Endothelial cell of umbilical vein (primary cell): Measurements from ENCODE around the gene ARHGEF17. TPM values are rescaled to one million over a fixed set of nuclear protein-coding genes. Genes with fewer than 3 reads are reported as not detected.

Experiments used
- BruUV-seq: library from RNA; stranded (reverse); fragments of 400-500 nt; replicated peaks from 2 replicates; lab custom pipeline; 2021; lab: Mats Ljungman, UMichigan
- CTCF ChIA-PET: fragments of 300-600, 350-600 bp; sonication (Branson Sonifier 250); formaldehyde crosslinking; loops from one replicate; lab custom pipeline; 2021; ENCODE audit warnings: antibody characterized with exemption, inconsistent platforms; lab: Charles Lee
- POLR2A ChIA-PET: fragments of 300-600, 350-600 bp; sonication (Branson Sonifier 250); formaldehyde crosslinking; loops from one replicate; lab custom pipeline; 2021; ENCODE audit warnings: antibody characterized with exemption, inconsistent platforms; lab: Charles Lee
- DNase-seq: peaks from one replicate; pipeline ENCODE4 v3.0.0-alpha.2; 2011; ENCODE audit warnings: low read depth, low spot score
- FAIRE-seq: peaks from 2 replicates; lab custom pipeline; 2011; peaks lifted over from hg19 to GRCh38; lab: Jason Lieb, UNC
- H2AFZ ChIP-seq: 2 replicates; pipeline ENCODE4 v1.6.0; 2012; ENCODE audit warnings: low read depth, low read length, control low read depth, inconsistent platforms
- H3K27ac ChIP-seq: 2 replicates; pipeline ENCODE4 v1.5.1; 2011; ENCODE audit warnings: low read depth, mild to moderate bottlenecking, control low read depth, low read length, moderate library complexity; ENCODE audit not compliant: insufficient read depth
- H3K27me3 ChIP-seq, 2 experiments: 2 replicates each; pipeline versions ENCODE4 v1.6.0 to v1.6.1; 2011; ENCODE audit warnings: low read length in 2 of 2, mixed read lengths in 1 of 2; ENCODE audit not compliant: control insufficient read depth in 2 of 2, insufficient read depth in 2 of 2
- H3K36me3 ChIP-seq, 2 experiments: 2 replicates in 1 of 2; 3 replicates in 1 of 2; pipeline ENCODE4 v1.5.1; 2011; ENCODE audit warnings: low read length in 2 of 2, mild to moderate bottlenecking in 1 of 2, moderate library complexity in 1 of 2; ENCODE audit not compliant: control insufficient read depth in 2 of 2, insufficient read depth in 2 of 2; ENCODE audit errors: extremely low read depth in 1 of 2
- H3K4me1 ChIP-seq: 3 replicates; pipeline ENCODE4 v1.5.1; 2011; ENCODE audit warnings: mild to moderate bottlenecking, low read length; ENCODE audit not compliant: control insufficient read depth, insufficient read depth; ENCODE audit errors: extremely low read depth
- H3K4me2 ChIP-seq: 2 replicates; pipeline ENCODE4 v1.6.1; 2011; ENCODE audit warnings: low read length, control low read depth, mixed read lengths; ENCODE audit not compliant: insufficient read depth
- H3K4me3 ChIP-seq, 3 experiments: fragments of 200-600 bp in 1 of 3; sonication (generic), shearing (Covaris generic) in 1 of 3; replicated peaks in 1 of 3; 2 replicates each; pipeline ENCODE4 v1.5.1; 2011 to 2016; ENCODE audit warnings: control low read depth in 3 of 3, low read length in 3 of 3, mild to moderate bottlenecking in 2 of 3, inconsistent platforms in 1 of 3, low read depth in 1 of 3, moderate library complexity in 1 of 3; ENCODE audit not compliant: insufficient read depth in 1 of 3
- H3K79me2 ChIP-seq: 2 replicates; pipeline ENCODE4 v1.6.0; 2012; ENCODE audit warnings: low read length, inconsistent platforms; ENCODE audit not compliant: control insufficient read depth, insufficient read depth
- H3K9ac ChIP-seq: replicated peaks from 2 replicates; pipeline ENCODE3; 2011; ENCODE audit warnings: low read length, control low read depth; ENCODE audit not compliant: insufficient read depth; ENCODE audit errors: extremely low read depth
- H3K9me1 ChIP-seq: replicated peaks from 3 replicates; pipeline ENCODE4 v1.6.0; 2011; ENCODE audit warnings: mild to moderate bottlenecking, low read length; ENCODE audit not compliant: control insufficient read depth, insufficient read depth; ENCODE audit errors: extremely low read depth
- H3K9me3 ChIP-seq: replicated peaks from 2 replicates; pipeline ENCODE4 v1.5.1; 2012; ENCODE audit warnings: low read length, inconsistent platforms; ENCODE audit not compliant: control insufficient read depth, insufficient read depth
- H4K20me1 ChIP-seq: replicated peaks from 2 replicates; pipeline ENCODE3; 2011; ENCODE audit warnings: mild to moderate bottlenecking, low read length; ENCODE audit not compliant: control insufficient read depth, insufficient read depth; ENCODE audit errors: extremely low read depth
- EZH2 ChIP-seq: IDR thresholded peaks from 2 replicates; pipeline ENCODE4 v1.6.1; 2012; ENCODE audit warnings: borderline replicate concordance, low read depth, mild to moderate bottlenecking, moderate library complexity, low read length, inconsistent platforms; ENCODE audit not compliant: severe bottlenecking
- FOS ChIP-seq: IDR thresholded peaks from 2 replicates; pipeline ENCODE4 v1.6.1; 2011; ENCODE audit warnings: mild to moderate bottlenecking, low read length, moderate library complexity, borderline replicate concordance; ENCODE audit not compliant: insufficient read depth
- GATA2 ChIP-seq: IDR thresholded peaks from 2 replicates; pipeline ENCODE4 v1.7.0; 2011; ENCODE audit warnings: low read depth, mild to moderate bottlenecking, moderate library complexity, mixed read lengths, low read length; ENCODE audit not compliant: insufficient read length, insufficient read depth
- JUN ChIP-seq: IDR thresholded peaks from 2 replicates; pipeline ENCODE4 v1.6.1; 2011; ENCODE audit warnings: borderline replicate concordance, low read depth; ENCODE audit not compliant: insufficient read length, insufficient read depth
- MYC ChIP-seq: IDR thresholded peaks from one replicate; pipeline ENCODE4 v1.6.1; 2011; ENCODE audit warnings: mild to moderate bottlenecking, low read depth, low read length
- POLR2A ChIP-seq: IDR thresholded peaks from 2 replicates; pipeline ENCODE4 v1.6.1; 2012; ENCODE audit warnings: low read depth, mild to moderate bottlenecking, control low read depth, low read length
- POLR2AphosphoS5 ChIP-seq: IDR thresholded peaks from 2 replicates; pipeline ENCODE4 v1.6.1; 2012; ENCODE audit warnings: low read depth, mild to moderate bottlenecking, control low read depth, low read length, moderate library complexity; ENCODE audit not compliant: insufficient read depth
- dilution Hi-C: fragments of 300-500 bp; cut with MboI; formaldehyde crosslinking; loops from one replicate; pipeline ENCODE4 v1.15.0; 2019; ENCODE audit warnings: low sequenced_read_pairs; ENCODE audit not compliant: extremely low pct_ligation_motif_present
- intact Hi-C: fragments of 100-400 bp; cut with micrococcal nuclease; formaldehyde crosslinking; loops from one replicate; pipeline ENCODE4 v1.10.0; 2022
- polyA plus RNA-seq, 4 experiments: library from polyadenylated mRNA; depleted of rRNA in 3 of 4; stranded (reverse) in 3 of 4; unstranded in 1 of 4; fragments of >200 nt; gene quantifications; 2 replicates each; pipeline versions ENCODE4 v1.2.1 to v1.2.3, GENCODE V29; 2011 to 2012; ENCODE audit warnings: missing spikeins in 1 of 4
- total RNA-seq: library from RNA; stranded (reverse); gene quantifications from 2 replicates; pipeline ENCODE4 v1.2.3, GENCODE V29; 2021
- TF ChIP-seq, protein P1 (sequence below): IDR thresholded peaks from 2 replicates; pipeline ENCODE4 v1.6.1; 2011; ENCODE audit not compliant: insufficient read depth, insufficient read length
- TF ChIP-seq, protein P2 (sequence below), 2 donors: IDR thresholded peaks; 1 replicate in 1 of 2; 2 replicates in 1 of 2; pipeline ENCODE4 v1.5.1; 2011; ENCODE audit warnings: low read length in 2 of 2, mild to moderate bottlenecking in 2 of 2, moderate library complexity in 2 of 2, control low read depth in 1 of 2, inconsistent platforms in 1 of 2, low read depth in 1 of 2; ENCODE audit not compliant: insufficient read depth in 1 of 2; ENCODE audit errors: extremely low read depth in 1 of 2

The ARHGEF17 gene
- total and polyA plus RNA-seq, 2 donors (not counting 3 experiments of a cell fraction or from before 2014, with no cell fraction given), result 74.9 to 89.9 TPM

DNA sequence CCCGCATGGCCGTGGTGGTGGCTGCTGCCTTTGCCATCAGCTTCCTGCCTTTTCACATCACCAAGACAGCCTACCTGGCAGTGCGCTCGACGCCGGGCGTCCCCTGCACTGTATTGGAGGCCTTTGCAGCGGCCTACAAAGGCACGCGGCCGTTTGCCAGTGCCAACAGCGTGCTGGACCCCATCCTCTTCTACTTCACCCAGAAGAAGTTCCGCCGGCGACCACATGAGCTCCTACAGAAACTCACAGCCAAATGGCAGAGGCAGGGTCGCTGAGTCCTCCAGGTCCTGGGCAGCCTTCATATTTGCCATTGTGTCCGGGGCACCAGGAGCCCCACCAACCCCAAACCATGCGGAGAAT lies 10.9 kb upstream of the ARHGEF17 start:
- no peak overlapping the region for H3K4me2 ChIP-seq
- TF ChIP-seq MYC, result no peak
- TF ChIP-seq JUN, result no peak
- TF ChIP-seq, protein P1, sequence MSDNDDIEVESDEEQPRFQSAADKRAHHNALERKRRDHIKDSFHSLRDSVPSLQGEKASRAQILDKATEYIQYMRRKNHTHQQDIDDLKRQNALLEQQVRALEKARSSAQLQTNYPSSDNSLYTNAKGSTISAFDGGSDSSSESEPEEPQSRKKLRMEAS, result no peak
- no peak for TF ChIP-seq FOS
- TF ChIP-seq, protein P2, sequence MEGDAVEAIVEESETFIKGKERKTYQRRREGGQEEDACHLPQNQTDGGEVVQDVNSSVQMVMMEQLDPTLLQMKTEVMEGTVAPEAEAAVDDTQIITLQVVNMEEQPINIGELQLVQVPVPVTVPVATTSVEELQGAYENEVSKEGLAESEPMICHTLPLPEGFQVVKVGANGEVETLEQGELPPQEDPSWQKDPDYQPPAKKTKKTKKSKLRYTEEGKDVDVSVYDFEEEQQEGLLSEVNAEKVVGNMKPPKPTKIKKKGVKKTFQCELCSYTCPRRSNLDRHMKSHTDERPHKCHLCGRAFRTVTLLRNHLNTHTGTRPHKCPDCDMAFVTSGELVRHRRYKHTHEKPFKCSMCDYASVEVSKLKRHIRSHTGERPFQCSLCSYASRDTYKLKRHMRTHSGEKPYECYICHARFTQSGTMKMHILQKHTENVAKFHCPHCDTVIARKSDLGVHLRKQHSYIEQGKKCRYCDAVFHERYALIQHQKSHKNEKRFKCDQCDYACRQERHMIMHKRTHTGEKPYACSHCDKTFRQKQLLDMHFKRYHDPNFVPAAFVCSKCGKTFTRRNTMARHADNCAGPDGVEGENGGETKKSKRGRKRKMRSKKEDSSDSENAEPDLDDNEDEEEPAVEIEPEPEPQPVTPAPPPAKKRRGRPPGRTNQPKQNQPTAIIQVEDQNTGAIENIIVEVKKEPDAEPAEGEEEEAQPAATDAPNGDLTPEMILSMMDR (IDR thresholded peaks at IDR 0.05; ENCODE audit: extremely low read depth in 1 of 2, insufficient read depth in 1 of 2, low read depth in 1 of 2, low read length in 2 of 2), result no peak
- no peak for TF ChIP-seq EZH2
- no peak for TF ChIP-seq GATA2
- TF ChIP-seq POLR2A, result no peak
- no peak for TF ChIP-seq POLR2AphosphoS5
- no peaks in the 10 kb centered on the region for H3K36me3 ChIP-seq
- no peaks in the 10 kb centered on the region for H4K20me1 ChIP-seq
- no peaks in the 10 kb centered on the region for H3K27me3 ChIP-seq
- no peaks in the 10 kb centered on the region for H3K9me3 ChIP-seq
- no peaks in the 10 kb centered on the region for H3K79me2 ChIP-seq
- H3K9me1 ChIP-seq, result no peaks in the 10 kb centered on the region
- H3K4me1 ChIP-seq, result peaks cover 2% of the 10 kb centered on the region
- intact Hi-C loops (no loop called here), dilution Hi-C loops (no loop called here)
- ChIA-PET POLR2A (no interaction called here), CTCF (interaction anchor here (0.5 to 8.1 kb wide), 8 partner anchors 8 to 1986 kb away, joined by 3 to 89 read pairs (median 8); no protein-coding TSS in a partner anchor)
- H2AFZ ChIP-seq, result no peak overlapping the region
- no peak overlapping the region for H3K4me3 ChIP-seq
- no TSS peak for BruUV-seq
- FAIRE-seq (no peak), DNase-seq (no peak)
- H3K9ac ChIP-seq, result no peak overlapping the region
- H3K27ac ChIP-seq, result no peak overlapping the region
